ENCODE measurements around the gene LIFR. TPM values are rescaled to one million over a fixed set of nuclear protein-coding genes. Genes with fewer than 3 reads are reported as not detected.

LIFR gene
- polyA plus RNA-seq, 1 donor from 2014 or later, result 5.8 TPM

DNA sequence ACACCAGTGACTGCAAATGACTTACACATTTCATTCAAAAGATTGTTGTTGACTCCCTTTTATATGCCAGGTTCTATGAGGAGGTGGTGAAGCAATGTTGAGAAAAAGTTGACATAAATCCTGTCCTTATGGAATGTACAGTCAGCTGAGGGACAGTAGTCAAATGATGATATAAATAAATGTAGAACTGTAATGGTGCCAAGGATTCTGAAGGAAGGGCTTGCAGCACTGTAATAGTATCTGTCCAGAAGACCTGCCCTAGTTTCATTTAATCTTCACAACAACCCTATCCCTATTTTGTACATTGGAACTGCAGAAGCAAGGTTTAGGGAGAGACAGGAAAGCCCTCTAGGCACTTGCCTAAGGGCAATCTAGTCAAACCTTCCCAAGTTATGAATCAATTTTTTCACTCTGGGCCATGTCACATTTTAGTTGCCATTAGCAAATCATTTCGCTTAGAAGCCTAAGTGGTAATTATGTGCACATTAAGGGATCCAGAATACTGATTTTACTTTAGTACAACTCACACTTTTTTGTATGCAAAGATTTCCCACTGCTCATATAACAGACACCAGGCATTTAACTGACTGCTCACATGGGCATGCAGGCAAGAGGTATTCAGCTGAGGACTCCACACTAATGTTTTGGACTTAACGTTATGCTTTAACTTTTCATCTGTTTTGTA lies 34.5 kb upstream of the LIFR start:
- no peak overlapping the region for H3K27ac ChIP-seq (ENCODE audit: low read length)
- H3F3A ChIP-seq (ENCODE audit: insufficient read depth, low read length, poor library complexity, severe bottlenecking), result no peaks in the 10 kb centered on the region
- H4K20me1 ChIP-seq (ENCODE audit: insufficient read depth), result no peaks in the 10 kb centered on the region
- no peaks in the 10 kb centered on the region for H3K9me2 ChIP-seq (ENCODE audit: insufficient read depth, low read length)
- no peaks in the 10 kb centered on the region for H3K36me3 ChIP-seq (ENCODE audit: insufficient read depth, low read length)
- no peak overlapping the region for H3K4me3 ChIP-seq (ENCODE audit: low read length)
- TF ChIP-seq CTCF (IDR thresholded peaks at IDR 0.05; ENCODE audit: poor library complexity, severe bottlenecking) (no peak), POLR2AphosphoS5 (IDR thresholded peaks at IDR 0.05) (no peak), RAD21 (conservative IDR thresholded peaks at IDR 0.05) (no peak), MXI1 (conservative IDR thresholded peaks at IDR 0.05; ENCODE audit: poor library complexity, severe bottlenecking) (no peak), EP300 (conservative IDR thresholded peaks at IDR 0.05; ENCODE audit: poor library complexity, severe bottlenecking) (no peak), EZH2 (IDR thresholded peaks at IDR 0.05; ENCODE audit: borderline replicate concordance, insufficient read depth, low read length, poor library complexity, severe bottlenecking) (no peak), SMC3 (conservative IDR thresholded peaks at IDR 0.05; ENCODE audit: poor library complexity) (no peak), REST (IDR thresholded peaks at IDR 0.05; ENCODE audit: borderline replicate concordance) (no peak), TAF1 (IDR thresholded peaks at IDR 0.05; ENCODE audit: low read depth) (no peak)
- H3K4me2 ChIP-seq (ENCODE audit: low read length), result no peak overlapping the region
- H3K9ac ChIP-seq (ENCODE audit: low read length), result no peak overlapping the region
- no peak overlapping the region for H2AFZ ChIP-seq (ENCODE audit: low read depth, low read length)
- H3K9me3 ChIP-seq (ENCODE audit: low read length), result no peaks in the 10 kb centered on the region
- no peaks in the 10 kb centered on the region for H3K79me2 ChIP-seq (replicated peaks; ENCODE audit: insufficient read depth, low read length)
- no peaks in the 10 kb centered on the region for H3K27me3 ChIP-seq (ENCODE audit: insufficient read depth, low read depth, low read length)

DNA sequence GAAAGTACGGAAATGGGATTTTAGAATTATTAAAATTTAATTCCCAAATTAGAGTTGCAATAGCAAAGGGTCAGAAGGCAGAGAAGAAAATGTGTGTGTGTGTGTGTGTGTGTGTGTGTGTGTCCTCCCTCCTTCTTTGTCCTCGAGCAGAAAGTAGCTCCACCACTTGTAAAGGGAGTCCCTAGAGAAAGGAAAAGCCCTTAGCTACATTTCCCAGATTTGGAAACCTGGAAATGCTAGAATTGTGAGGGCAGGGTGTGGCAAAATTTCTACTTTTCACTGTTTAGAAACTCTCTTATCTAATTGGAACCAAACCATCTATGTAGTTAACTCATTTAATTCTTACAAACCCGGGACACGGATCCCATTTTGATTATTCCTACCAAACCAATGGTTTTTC lies 33.2 kb upstream of the LIFR start:
- H3K36me3 ChIP-seq (ENCODE audit: insufficient read depth, low read length), result no peaks in the 10 kb centered on the region
- TF ChIP-seq MXI1 (conservative IDR thresholded peaks at IDR 0.05; ENCODE audit: poor library complexity, severe bottlenecking) (no peak), REST (IDR thresholded peaks at IDR 0.05; ENCODE audit: borderline replicate concordance) (no peak), EP300 (conservative IDR thresholded peaks at IDR 0.05; ENCODE audit: poor library complexity, severe bottlenecking) (no peak), CTCF (IDR thresholded peaks at IDR 0.05; ENCODE audit: poor library complexity, severe bottlenecking) (no peak), POLR2AphosphoS5 (IDR thresholded peaks at IDR 0.05) (no peak)
- no peaks in the 10 kb centered on the region for H4K20me1 ChIP-seq (ENCODE audit: insufficient read depth)
- H3K9me2 ChIP-seq (ENCODE audit: insufficient read depth, low read length), result no peaks in the 10 kb centered on the region
- no peak overlapping the region for H3K4me2 ChIP-seq (ENCODE audit: low read length)
- H3K4me3 ChIP-seq (ENCODE audit: low read length), result no peak overlapping the region
- no peaks in the 10 kb centered on the region for H3K27me3 ChIP-seq (ENCODE audit: insufficient read depth, low read depth, low read length)
- H3K9me3 ChIP-seq (ENCODE audit: low read length), result no peaks in the 10 kb centered on the region
- no peak overlapping the region for H3K27ac ChIP-seq (ENCODE audit: low read length)
- no peaks in the 10 kb centered on the region for H3K79me2 ChIP-seq (replicated peaks; ENCODE audit: insufficient read depth, low read length)
- H3F3A ChIP-seq (ENCODE audit: insufficient read depth, low read length, poor library complexity, severe bottlenecking), result no peaks in the 10 kb centered on the region
- no peak overlapping the region for H2AFZ ChIP-seq (ENCODE audit: low read depth, low read length)
- H3K9ac ChIP-seq (ENCODE audit: low read length), result no peak overlapping the region

Measured in neural cell (in vitro differentiated cells).